GM06990 (cell line): ENCODE results near the gene CARMIL1.

Experiments used
- DNase-seq: peaks from one replicate; pipeline ENCODE4 v3.0.0-alpha.2; 2011; ENCODE audit not compliant: insufficient read length; ENCODE audit errors: extremely low read depth
- H3K27me3 ChIP-seq: replicated peaks from 2 replicates; pipeline ENCODE4 v1.6.0; 2011; ENCODE audit warnings: low read length; ENCODE audit not compliant: control insufficient read depth, insufficient read depth
- H3K36me3 ChIP-seq: 2 replicates; pipeline ENCODE4 v1.5.1; 2011; ENCODE audit warnings: low read length; ENCODE audit not compliant: control insufficient read depth, insufficient read depth
- H3K4me3 ChIP-seq: replicated peaks from 2 replicates; pipeline ENCODE4 v1.5.1; 2011; ENCODE audit warnings: low read depth, mild to moderate bottlenecking, control low read depth, low read length
- TF ChIP-seq, protein P1 (sequence below): IDR thresholded peaks from 2 replicates; pipeline ENCODE4 v1.5.1; 2011; ENCODE audit warnings: low read length, control low read depth, mild to moderate bottlenecking, inconsistent platforms; ENCODE audit not compliant: insufficient read depth, poor library complexity, severe bottlenecking

The CARMIL1 gene

DNA sequence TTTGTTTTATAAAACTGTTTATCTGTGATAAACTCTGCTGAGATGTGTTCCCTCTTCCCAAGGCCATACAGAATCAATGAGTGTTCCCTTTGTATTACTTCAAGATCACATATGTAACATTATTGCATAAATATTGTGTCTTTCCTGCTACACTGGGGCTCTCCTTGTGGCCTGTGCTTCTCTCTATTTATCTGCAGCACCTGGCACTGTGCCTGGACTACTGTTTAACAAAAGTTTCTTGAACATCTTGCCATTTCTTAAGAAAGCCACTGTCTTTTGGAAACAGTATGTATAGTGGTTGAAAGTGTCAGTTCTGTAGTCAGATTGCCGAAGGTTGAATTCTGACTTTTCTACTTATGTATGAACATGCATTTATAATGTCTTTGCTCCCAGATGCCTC, 203.8 kb downstream of the CARMIL1 start:
- Histone ChIP-seq H3K27me3 (no peaks in the 10 kb centered on the region), H3K36me3 (no peaks in the 10 kb centered on the region), H3K4me3 (no peak overlapping the region)
- TF ChIP-seq, protein P1, sequence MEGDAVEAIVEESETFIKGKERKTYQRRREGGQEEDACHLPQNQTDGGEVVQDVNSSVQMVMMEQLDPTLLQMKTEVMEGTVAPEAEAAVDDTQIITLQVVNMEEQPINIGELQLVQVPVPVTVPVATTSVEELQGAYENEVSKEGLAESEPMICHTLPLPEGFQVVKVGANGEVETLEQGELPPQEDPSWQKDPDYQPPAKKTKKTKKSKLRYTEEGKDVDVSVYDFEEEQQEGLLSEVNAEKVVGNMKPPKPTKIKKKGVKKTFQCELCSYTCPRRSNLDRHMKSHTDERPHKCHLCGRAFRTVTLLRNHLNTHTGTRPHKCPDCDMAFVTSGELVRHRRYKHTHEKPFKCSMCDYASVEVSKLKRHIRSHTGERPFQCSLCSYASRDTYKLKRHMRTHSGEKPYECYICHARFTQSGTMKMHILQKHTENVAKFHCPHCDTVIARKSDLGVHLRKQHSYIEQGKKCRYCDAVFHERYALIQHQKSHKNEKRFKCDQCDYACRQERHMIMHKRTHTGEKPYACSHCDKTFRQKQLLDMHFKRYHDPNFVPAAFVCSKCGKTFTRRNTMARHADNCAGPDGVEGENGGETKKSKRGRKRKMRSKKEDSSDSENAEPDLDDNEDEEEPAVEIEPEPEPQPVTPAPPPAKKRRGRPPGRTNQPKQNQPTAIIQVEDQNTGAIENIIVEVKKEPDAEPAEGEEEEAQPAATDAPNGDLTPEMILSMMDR = no peak
- no peak for DNase-seq

DNA sequence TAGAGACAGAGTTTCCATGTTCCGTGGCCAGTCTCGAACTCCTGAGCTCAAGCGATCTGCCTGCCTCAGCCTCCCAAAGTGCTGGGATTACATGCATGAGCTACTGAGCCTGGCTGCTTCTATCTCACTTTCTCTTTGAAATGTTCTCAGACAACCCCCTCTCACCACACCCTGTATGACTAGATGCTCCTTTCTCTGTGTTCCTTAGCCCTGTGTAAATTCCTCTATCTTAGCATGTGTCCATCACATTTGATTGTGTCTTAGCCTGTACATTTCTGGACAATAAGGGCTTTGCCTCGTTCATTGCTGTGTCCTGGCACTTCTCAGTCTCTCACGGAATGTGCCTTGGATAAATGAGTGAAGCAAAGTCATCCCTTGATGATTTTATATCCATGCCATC, 204.8 kb downstream of the CARMIL1 start:
- TF ChIP-seq, protein P1 = no peak
- H3K27me3 ChIP-seq = no peaks in the 10 kb centered on the region
- no peaks in the 10 kb centered on the region for H3K36me3 ChIP-seq
- H3K4me3 ChIP-seq = no peak overlapping the region
- no peak for DNase-seq

DNA sequence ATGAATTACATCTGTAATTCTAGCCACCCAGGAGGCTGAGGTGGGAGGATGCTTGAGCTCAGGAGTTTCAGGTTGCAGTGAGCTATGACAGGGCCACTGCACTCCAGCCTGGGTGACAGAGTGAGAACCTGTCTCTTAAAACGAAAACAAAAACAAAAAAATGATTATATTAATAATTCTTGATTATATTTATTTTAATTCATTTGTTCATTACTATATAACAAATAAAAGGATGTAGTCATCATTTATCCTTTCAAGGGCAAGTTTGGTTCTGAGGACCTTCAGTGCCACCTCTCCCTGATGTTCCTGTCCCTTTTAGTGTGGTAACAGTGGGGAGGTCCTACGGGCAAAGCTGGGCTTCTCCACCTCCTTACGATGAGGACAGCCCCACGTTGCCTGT, 205.7 kb downstream of the CARMIL1 start:
- TF ChIP-seq, protein P1 = no peak

DNA sequence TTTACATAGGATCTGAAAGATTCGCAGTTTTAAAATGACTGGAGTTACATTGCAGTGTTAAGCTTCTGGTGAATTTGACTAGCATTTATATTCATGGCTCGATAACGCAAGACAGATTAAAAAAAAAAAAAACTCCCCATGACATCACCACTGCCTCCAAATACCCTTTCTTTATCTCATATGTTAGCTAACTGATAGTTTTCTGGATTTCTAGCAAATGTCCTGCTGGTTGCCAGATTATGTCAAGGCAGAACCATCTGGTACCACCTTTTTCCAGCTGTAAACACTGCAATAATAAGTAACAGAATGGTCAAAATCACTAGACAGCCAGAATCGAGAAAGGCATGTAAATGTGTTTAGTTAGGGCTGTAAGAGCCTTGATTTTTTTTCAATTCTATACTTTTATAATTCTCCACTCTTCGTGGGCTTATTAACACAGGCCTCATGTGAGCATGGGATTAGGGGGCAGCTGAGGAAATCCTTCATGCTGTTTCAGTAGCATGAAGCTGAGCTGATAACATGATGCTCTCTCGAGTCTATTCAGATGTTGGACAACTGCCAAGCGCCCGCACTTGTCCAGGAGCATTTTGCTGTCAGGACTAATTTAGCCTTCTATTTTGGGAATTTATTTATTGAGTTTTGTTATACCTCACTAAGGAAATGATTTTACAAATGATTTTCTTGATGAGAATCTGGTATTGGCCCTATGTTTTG, 206.8 kb downstream of the CARMIL1 start:
- TF ChIP-seq, protein P1 = no peak
- no peaks in the 10 kb centered on the region for H3K36me3 ChIP-seq
- no peak overlapping the region for H3K4me3 ChIP-seq
- no peak for DNase-seq
- no peaks in the 10 kb centered on the region for H3K27me3 ChIP-seq

More for the DNA sequence above, 205.7 kb downstream of the CARMIL1 start:
- H3K36me3 ChIP-seq = no peaks in the 10 kb centered on the region
- no peaks in the 10 kb centered on the region for H3K27me3 ChIP-seq
- H3K4me3 ChIP-seq = no peak overlapping the region
- no peak for DNase-seq

DNA sequence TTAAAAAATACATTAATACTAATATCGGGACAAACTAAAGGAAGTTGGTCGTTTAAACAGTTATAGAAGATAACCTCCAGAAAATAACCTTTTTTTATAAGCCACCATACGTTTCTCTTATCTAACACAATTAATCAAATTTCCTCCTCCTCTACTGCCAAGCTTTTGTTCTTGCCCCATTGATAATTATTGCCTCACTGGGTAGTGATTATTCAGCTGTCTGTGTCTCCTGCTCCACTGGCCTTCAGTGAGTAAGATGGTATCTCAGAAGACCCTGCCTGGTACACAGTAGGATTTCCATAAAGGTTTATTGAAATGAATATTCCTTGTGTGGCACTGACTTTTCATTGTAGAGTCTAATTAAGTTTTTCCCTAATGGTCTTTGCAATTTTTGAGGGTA, 207.4 kb downstream of the CARMIL1 start:
- H3K4me3 ChIP-seq = no peak overlapping the region
- TF ChIP-seq, protein P1 = no peak
- no peak for DNase-seq
- no peaks in the 10 kb centered on the region for H3K36me3 ChIP-seq
- H3K27me3 ChIP-seq = no peaks in the 10 kb centered on the region

DNA sequence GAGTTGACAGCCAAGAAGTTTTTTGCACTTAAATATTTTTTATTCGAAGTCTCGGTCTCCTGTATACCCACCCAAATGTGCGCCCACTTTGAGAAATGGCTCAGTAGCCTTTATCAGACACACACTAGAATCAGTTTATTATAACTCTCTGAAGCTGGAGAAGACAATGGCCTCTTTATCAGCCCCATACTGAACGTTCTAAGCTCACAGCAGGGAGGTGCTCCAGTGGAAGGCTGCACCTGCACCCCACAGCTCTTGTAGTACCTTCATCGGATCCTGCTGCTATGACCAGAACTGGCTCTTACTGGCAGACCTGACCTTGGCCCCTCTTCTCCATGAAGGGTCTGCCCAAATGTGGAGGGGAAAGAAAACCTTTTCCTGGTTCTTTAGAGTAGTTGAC, 207.8 kb downstream of the CARMIL1 start:
- TF ChIP-seq, protein P1 = no peak
- DNase-seq = no peak
- Histone ChIP-seq H3K36me3 (no peaks in the 10 kb centered on the region), H3K27me3 (no peaks in the 10 kb centered on the region), H3K4me3 (no peak overlapping the region)
